Measurements from ENCODE around the gene DPP10. TPM values are rescaled to one million over a fixed set of nuclear protein-coding genes. Genes with fewer than 3 reads are reported as not detected.

DPP10 gene
- total RNA-seq, 1 donor from 2014 or later: 73.0 TPM

- H3K4me3 Mint-ChIP-seq: no peak overlapping the region
- H3K4me1 Mint-ChIP-seq: peaks cover 2% of the 10 kb centered on the region
- peaks cover 3% of the 10 kb centered on the region for H3K9me3 Mint-ChIP-seq
- no peak overlapping the region for H3K27ac Mint-ChIP-seq
- H3K27me3 Mint-ChIP-seq (ENCODE audit: low read depth): no peaks in the 10 kb centered on the region
- no peak for TF ChIP-seq CTCF (IDR thresholded peaks at IDR 0.05; ENCODE audit: unreplicated experiment)
- peaks cover 9% of the 10 kb centered on the region for H3K36me3 Mint-ChIP-seq
- DNase-seq (ENCODE audit: low spot score in 2 of 2, unreplicated experiment in 2 of 2): no peak
Measured at GRCh38 chr2:115738111-115738510, 1295.7 kb downstream of the DPP10 start.

GRCh38 chr2:115739574-115739973, 1297.1 kb downstream of the DPP10 start:
- no peaks in the 10 kb centered on the region for H3K4me1 Mint-ChIP-seq
- no peaks in the 10 kb centered on the region for H3K27me3 Mint-ChIP-seq (ENCODE audit: low read depth)
- H3K4me3 Mint-ChIP-seq: no peak overlapping the region
- DNase-seq (ENCODE audit: low spot score in 2 of 2, unreplicated experiment in 2 of 2): no peak
- H3K9me3 Mint-ChIP-seq: peaks cover 3% of the 10 kb centered on the region
- no peak overlapping the region for H3K27ac Mint-ChIP-seq
- peaks cover 9% of the 10 kb centered on the region for H3K36me3 Mint-ChIP-seq
- no peak for TF ChIP-seq CTCF (IDR thresholded peaks at IDR 0.05; ENCODE audit: unreplicated experiment)

- H3K4me3 Mint-ChIP-seq: no peak overlapping the region
- no peak for TF ChIP-seq CTCF (IDR thresholded peaks at IDR 0.05; ENCODE audit: unreplicated experiment)
- peaks cover 4% of the 10 kb centered on the region for H3K9me3 Mint-ChIP-seq
- no peak for DNase-seq (ENCODE audit: low spot score in 2 of 2, unreplicated experiment in 2 of 2)
- H3K4me1 Mint-ChIP-seq: peaks cover 8% of the 10 kb centered on the region
- no peaks in the 10 kb centered on the region for H3K27me3 Mint-ChIP-seq (ENCODE audit: low read depth)
- peaks cover 3% of the 10 kb centered on the region for H3K36me3 Mint-ChIP-seq
- H3K27ac Mint-ChIP-seq: no peak overlapping the region
Measured at GRCh38 chr2:115746151-115746550, 1303.7 kb downstream of the DPP10 start.

GRCh38 chr2:115757286-115757685, 1314.8 kb downstream of the DPP10 start:
- Mint-ChIP-seq H3K4me3 (no peak overlapping the region), H3K27me3 (ENCODE audit: low read depth) (no peaks in the 10 kb centered on the region), H3K9me3 (peaks cover 7% of the 10 kb centered on the region), H3K4me1 (peaks cover 3% of the 10 kb centered on the region), H3K36me3 (peaks cover 14% of the 10 kb centered on the region), H3K27ac (no peak overlapping the region)
- DNase-seq (ENCODE audit: low spot score in 2 of 2, unreplicated experiment in 2 of 2): no peak
- no peak for TF ChIP-seq CTCF (IDR thresholded peaks at IDR 0.05; ENCODE audit: unreplicated experiment)

- DNase-seq (ENCODE audit: low spot score in 2 of 2, unreplicated experiment in 2 of 2): no peak
- TF ChIP-seq CTCF (IDR thresholded peaks at IDR 0.05; ENCODE audit: unreplicated experiment): no peak
- Mint-ChIP-seq H3K27ac (peak overlapping the region; percentile 37), H3K9me3 (no peaks in the 10 kb centered on the region), H3K4me3 (no peak overlapping the region), H3K4me1 (peaks cover 18% of the 10 kb centered on the region), H3K27me3 (ENCODE audit: low read depth) (no peaks in the 10 kb centered on the region), H3K36me3 (peaks cover 7% of the 10 kb centered on the region)
Measured at GRCh38 chr2:115763601-115764000, 1321.2 kb downstream of the DPP10 start.

- Mint-ChIP-seq H3K9me3 (no peaks in the 10 kb centered on the region), H3K27me3 (ENCODE audit: low read depth) (no peaks in the 10 kb centered on the region), H3K4me3 (no peak overlapping the region), H3K27ac (no peak overlapping the region), H3K36me3 (peaks cover under 1% of the 10 kb centered on the region), H3K4me1 (peaks cover 9% of the 10 kb centered on the region)
- no peak for DNase-seq (ENCODE audit: low spot score in 2 of 2, unreplicated experiment in 2 of 2)
- no peak for TF ChIP-seq CTCF (IDR thresholded peaks at IDR 0.05; ENCODE audit: unreplicated experiment)
Measured at GRCh38 chr2:115771516-115771915, 1329.1 kb downstream of the DPP10 start.
